Measurements from ENCODE around the gene SLC16A1. TPM values are rescaled to one million over a fixed set of nuclear protein-coding genes. Genes with fewer than 3 reads are reported as not detected.
A peak's percentile ranks its signal among the peaks of the same experiment; 100 is the strongest.

SLC16A1 gene
- polyA plus RNA-seq, 1 experiment, result 78.7 TPM

- POLR2A ChIA-PET, result no interaction called here
- TF ChIP-seq CTCF (IDR thresholded peaks at IDR 0.05; ENCODE audit: low read depth, low read length), result no peak
- CTCF ChIA-PET, result interaction anchor here (0.7 to 2.1 kb wide), 3 partner anchors 143 to 836 kb away, joined by 3 to 6 read pairs (median 5); partner anchors contain the start of gene LRIG2
These were observed 26.0 kb downstream of the SLC16A1 start for GRCh38 chr1:112929979-112930378.

GRCh38 chr1:112927462-112927990 is 28.5 kb downstream of the SLC16A1 start:
- no peaks in the 10 kb centered on the region for H3K27me3 ChIP-seq (ENCODE audit: control insufficient read depth, insufficient read depth, low read length)
- no peak for TF ChIP-seq CTCF (IDR thresholded peaks at IDR 0.05; ENCODE audit: low read depth, low read length)
- ChIA-PET POLR2A (no interaction called here), CTCF (no interaction called here)
- H3K9me3 ChIP-seq (ENCODE audit: control insufficient read depth, insufficient read depth, low read length), result no peaks in the 10 kb centered on the region; the same call in 1 of the 2 replicates
- no peak overlapping the region for H3K27ac ChIP-seq (ENCODE audit: low read depth, low read length)
- no peak overlapping the region for H3K4me3 ChIP-seq (ENCODE audit: low read depth, low read length)
- no peak for DNase-seq (ENCODE audit: low read depth, low spot score)

More at GRCh38 chr1:112929979-112930378, 26.0 kb downstream of the SLC16A1 start:
- DNase-seq (ENCODE audit: low read depth, low spot score), result no peak
- Histone ChIP-seq H3K4me3 (ENCODE audit: low read depth, low read length) (no peak overlapping the region), H3K27me3 (ENCODE audit: control insufficient read depth, insufficient read depth, low read length) (no peaks in the 10 kb centered on the region), H3K9me3 (ENCODE audit: control insufficient read depth, insufficient read depth, low read length) (no peaks in the 10 kb centered on the region), H3K27ac (ENCODE audit: low read depth, low read length) (no peak overlapping the region)

- H3K4me3 ChIP-seq (ENCODE audit: low read depth, low read length), result no peak overlapping the region
- H3K27ac ChIP-seq (ENCODE audit: low read depth, low read length), result no peak overlapping the region
- no peaks in the 10 kb centered on the region for H3K27me3 ChIP-seq (ENCODE audit: control insufficient read depth, insufficient read depth, low read length)
- ChIA-PET CTCF (interaction anchor here (1.6 kb wide), 1 partner anchor 10 kb away, joined by 3 read pairs; no protein-coding TSS in a partner anchor), POLR2A (no interaction called here)
- TF ChIP-seq CTCF (IDR thresholded peaks at IDR 0.05; ENCODE audit: low read depth, low read length), result no peak
- H3K9me3 ChIP-seq (ENCODE audit: control insufficient read depth, insufficient read depth, low read length), result no peaks in the 10 kb centered on the region; the same call in 1 of the 2 replicates
- DNase-seq (ENCODE audit: low read depth, low spot score), result no peak
These were observed 29.1 kb downstream of the SLC16A1 start for GRCh38 chr1:112926858-112927257.

GRCh38 chr1:112925015-112925414 is 31.0 kb downstream of the SLC16A1 start:
- Histone ChIP-seq H3K4me3 (ENCODE audit: low read depth, low read length) (no peak overlapping the region), H3K27ac (ENCODE audit: low read depth, low read length) (no peak overlapping the region), H3K27me3 (ENCODE audit: control insufficient read depth, insufficient read depth, low read length) (no peaks in the 10 kb centered on the region), H3K9me3 (ENCODE audit: control insufficient read depth, insufficient read depth, low read length) (no peaks in the 10 kb centered on the region; the same call in 1 of the 2 replicates)
- POLR2A ChIA-PET, result interaction anchor here (0.7 kb wide), 1 partner anchor 31 kb away, joined by 3 read pairs; the partner anchor contains the start of gene SLC16A1
- DNase-seq (ENCODE audit: low read depth, low spot score), result no peak
- peak; percentile 20; the same call in 1 of the 2 replicates for TF ChIP-seq CTCF (IDR thresholded peaks at IDR 0.05; ENCODE audit: low read depth, low read length)
- CTCF ChIA-PET, result interaction anchor here (0.6 kb wide), 1 partner anchor 26 kb away, joined by 3 read pairs; no protein-coding TSS in a partner anchor

GRCh38 chr1:112923959-112924349 is 32.0 kb downstream of the SLC16A1 start:
- H3K9me3 ChIP-seq (ENCODE audit: control insufficient read depth, insufficient read depth, low read length), result no peaks in the 10 kb centered on the region; the same call in 1 of the 2 replicates
- no peaks in the 10 kb centered on the region for H3K27me3 ChIP-seq (ENCODE audit: control insufficient read depth, insufficient read depth, low read length)
- H3K27ac ChIP-seq (ENCODE audit: low read depth, low read length), result no peak overlapping the region
- ChIA-PET CTCF (no interaction called here), POLR2A (no interaction called here)
- no peak for DNase-seq (ENCODE audit: low read depth, low spot score)
- no peak for TF ChIP-seq CTCF (IDR thresholded peaks at IDR 0.05; ENCODE audit: low read depth, low read length)
- no peak overlapping the region for H3K4me3 ChIP-seq (ENCODE audit: low read depth, low read length)

Measured in AG04450 (cell line).